GM12878 (cell line): Measurements from ENCODE around the gene HS3ST2.

Experiments used
- EZH2 ChIP-seq: IDR thresholded peaks from 2 replicates; pipeline ENCODE4 v1.6.1; 2012; ENCODE audit warnings: low read depth, mild to moderate bottlenecking, control low read depth, inconsistent platforms, low read length, borderline replicate concordance; ENCODE audit not compliant: control insufficient read depth
- POLR2A ChIP-seq: IDR thresholded peaks from 2 replicates; pipeline ENCODE4 v1.6.1; 2011; ENCODE audit warnings: low read depth, mild to moderate bottlenecking, low read length
- SRF ChIP-seq, 2 experiments: IDR thresholded peaks; 2 replicates each; pipeline ENCODE4 v1.6.1; 2011; ENCODE audit warnings: low read depth in 2 of 2, low read length in 2 of 2, mild to moderate bottlenecking in 1 of 2, moderate library complexity in 1 of 2
- TF ChIP-seq, protein P1 (sequence below), 3 experiments: IDR thresholded peaks in 2 of 3; conservative IDR thresholded peaks in 1 of 3; 2 replicates each; pipeline ENCODE4 v1.5.1; 2011; ENCODE audit warnings: low read depth in 3 of 3, low read length in 3 of 3, mild to moderate bottlenecking in 3 of 3, control low read depth in 2 of 3, moderate library complexity in 2 of 3, inconsistent platforms in 1 of 3, mixed read lengths in 1 of 3; ENCODE audit not compliant: control insufficient read depth in 2 of 3, insufficient read depth in 1 of 3; ENCODE audit errors: extremely low read depth in 1 of 3

DNA sequence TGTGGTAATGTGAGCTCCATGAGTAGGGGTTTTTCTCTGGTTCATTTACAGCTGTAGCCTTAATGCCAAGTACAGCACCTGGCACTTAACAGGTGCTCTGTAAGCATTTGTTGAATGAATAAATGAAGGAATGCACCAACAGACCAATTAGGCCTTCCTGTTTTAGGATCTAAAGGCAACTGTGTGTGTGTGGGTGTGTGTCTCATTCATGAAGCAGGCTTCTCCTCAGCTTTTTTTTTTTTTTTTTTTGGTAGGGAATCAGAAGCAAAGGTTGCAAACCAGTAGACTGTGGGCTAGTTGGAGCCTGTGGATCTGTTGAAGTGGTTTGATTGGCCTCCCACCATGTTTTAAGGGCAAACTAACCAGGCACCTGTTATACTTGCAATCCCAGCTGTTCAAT lies 48.1 kb downstream of the HS3ST2 start:
- TF ChIP-seq, protein P1, sequence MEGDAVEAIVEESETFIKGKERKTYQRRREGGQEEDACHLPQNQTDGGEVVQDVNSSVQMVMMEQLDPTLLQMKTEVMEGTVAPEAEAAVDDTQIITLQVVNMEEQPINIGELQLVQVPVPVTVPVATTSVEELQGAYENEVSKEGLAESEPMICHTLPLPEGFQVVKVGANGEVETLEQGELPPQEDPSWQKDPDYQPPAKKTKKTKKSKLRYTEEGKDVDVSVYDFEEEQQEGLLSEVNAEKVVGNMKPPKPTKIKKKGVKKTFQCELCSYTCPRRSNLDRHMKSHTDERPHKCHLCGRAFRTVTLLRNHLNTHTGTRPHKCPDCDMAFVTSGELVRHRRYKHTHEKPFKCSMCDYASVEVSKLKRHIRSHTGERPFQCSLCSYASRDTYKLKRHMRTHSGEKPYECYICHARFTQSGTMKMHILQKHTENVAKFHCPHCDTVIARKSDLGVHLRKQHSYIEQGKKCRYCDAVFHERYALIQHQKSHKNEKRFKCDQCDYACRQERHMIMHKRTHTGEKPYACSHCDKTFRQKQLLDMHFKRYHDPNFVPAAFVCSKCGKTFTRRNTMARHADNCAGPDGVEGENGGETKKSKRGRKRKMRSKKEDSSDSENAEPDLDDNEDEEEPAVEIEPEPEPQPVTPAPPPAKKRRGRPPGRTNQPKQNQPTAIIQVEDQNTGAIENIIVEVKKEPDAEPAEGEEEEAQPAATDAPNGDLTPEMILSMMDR (IDR thresholded peaks at IDR 0.05 in 2 of 3, conservative IDR thresholded peaks at IDR 0.05 in 1 of 3; ENCODE audit: control insufficient read depth in 2 of 3, extremely low read depth in 1 of 3, insufficient read depth in 1 of 3, low read depth in 3 of 3, low read length in 3 of 3): no peak
- TF ChIP-seq SRF (IDR thresholded peaks at IDR 0.05; ENCODE audit: low read depth in 2 of 2, low read length in 2 of 2): no peak
- TF ChIP-seq EZH2: no peak
- TF ChIP-seq POLR2A: no peak
